Stimulated activated naive CD4-positive, alpha-beta T cell (primary cell): ENCODE data around the gene TMIGD3.

Experiments used
- DNase-seq, 6 experiments: peaks; one replicate each; lab custom pipeline; 2025; lab: John Stamatoyannopoulos, UW

The TMIGD3 gene

DNA sequence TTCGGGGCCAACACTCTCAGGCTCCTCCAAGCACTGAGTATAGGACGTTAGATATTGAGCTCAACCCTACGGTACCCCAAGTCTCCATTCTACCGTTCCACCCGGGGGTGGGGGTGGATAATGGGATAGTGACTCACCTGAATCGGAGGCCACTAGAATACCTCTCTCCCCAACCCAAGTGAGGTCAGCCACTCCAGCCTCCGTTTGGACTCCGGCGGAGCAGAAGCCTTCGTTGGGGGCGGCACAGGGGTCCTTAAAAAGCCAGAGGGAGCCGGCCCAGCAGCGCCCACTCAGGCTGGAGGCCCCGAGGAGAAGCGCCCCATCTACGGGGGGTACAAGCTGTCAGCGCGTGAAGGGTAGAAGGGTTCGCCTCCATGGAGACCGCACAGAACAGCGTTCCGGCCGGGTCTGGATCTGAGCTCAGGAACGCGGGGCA is 54.9 kb downstream of the TMIGD3 start:
- peak in 2 of 6 experiments; percentile 17 to 30 for DNase-seq

DNA sequence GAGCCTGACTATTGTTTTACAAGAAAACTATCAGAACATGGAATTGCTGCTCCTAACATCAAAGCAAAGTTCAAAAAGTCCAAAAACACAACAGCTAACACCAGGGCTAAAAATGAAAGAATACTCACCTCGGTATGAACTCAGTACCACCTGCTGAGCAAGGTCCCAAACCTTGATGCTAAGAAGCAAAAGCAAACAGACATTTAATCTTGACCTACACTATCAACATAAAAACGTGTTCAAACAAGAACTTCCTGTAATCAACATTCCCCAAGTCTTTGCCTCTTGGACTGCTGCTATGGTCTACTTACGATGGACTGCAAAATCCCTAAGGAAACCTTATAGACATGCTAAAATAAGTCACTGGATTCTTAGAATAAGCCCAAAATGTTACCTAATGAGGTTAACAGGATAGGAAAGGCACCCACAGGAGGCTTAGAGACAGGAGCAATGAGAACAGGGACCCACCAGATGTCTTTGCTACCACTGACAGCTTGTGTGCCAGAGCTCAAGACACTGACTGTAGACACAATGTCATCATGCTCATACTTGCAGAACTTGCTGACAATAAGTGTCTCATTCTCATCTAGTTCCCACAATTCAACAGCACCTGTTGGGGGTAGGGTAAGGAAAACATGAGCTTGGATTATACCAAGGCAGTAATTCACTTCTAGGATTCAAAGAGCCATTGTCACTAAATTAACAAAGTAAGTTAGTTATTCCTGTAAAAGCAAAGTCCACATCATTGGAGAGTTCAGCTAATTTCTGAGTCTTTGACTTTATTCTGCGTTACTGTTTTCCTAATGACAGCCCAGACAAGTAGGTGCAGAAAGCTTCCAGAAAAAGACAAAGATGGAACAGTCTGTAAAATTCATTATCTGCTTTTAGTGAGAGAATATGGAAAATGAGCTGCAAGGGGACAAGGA is 56.2 kb downstream of the TMIGD3 start:
- DNase-seq: no peak

DNA sequence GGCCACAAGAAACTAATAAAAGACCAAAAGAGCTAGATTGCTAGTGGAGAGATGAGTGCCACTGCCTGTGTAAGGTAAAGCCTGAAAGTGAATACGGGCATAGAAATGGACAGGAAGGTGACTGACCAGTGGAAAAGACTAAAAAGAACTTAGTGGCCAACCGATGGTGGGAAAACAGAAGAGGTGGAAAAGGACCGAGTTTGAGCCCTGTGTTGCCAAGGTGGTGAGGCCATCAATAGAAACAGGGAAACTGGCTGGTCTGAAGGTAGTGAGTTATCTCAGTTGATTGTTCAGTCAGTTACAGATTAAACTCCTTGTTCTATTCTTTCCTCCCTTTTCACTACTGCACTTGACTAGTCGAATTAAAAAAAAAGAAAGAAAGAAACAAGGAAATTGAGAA is 56.9 kb downstream of the TMIGD3 start:
- DNase-seq: no peak

DNA sequence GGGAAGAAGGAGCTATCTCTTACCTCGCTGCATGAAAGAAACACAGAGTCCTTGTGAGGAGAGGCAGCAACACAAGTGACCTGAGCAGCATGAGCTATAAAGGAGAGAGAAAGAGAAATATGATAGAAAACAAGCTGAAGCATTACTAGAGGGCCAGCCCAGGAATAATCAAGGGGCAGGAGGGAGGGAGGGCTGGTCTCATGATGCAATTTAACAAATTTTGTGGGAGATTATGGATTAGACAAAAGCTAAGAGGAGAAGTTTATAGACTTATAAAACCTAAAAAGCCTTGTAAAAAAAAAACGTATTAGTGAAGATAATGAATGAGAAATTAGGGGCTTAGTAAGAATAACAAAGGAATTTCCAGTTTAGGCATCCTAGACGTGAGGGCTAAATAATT is 59.4 kb downstream of the TMIGD3 start:
- no peak for DNase-seq

DNA sequence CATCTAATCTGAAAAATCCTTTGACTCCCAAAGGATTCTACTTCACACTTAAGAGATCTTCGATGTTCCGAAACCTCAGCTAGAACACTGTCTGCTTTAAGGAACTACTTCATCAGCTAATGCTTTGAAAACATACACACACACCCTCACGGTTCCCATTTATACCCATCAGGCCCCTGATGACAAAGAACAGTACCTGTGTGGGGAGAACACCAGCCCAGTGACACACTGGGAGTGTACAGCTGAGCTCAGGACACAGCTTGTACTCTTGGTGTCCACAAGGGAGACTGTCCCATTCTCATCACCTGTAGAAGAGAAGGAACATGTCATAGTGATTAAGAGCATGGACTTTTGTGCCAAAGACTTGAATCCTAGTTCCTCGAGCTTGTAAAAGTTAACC is 61.0 kb downstream of the TMIGD3 start:
- no peak for DNase-seq

DNA sequence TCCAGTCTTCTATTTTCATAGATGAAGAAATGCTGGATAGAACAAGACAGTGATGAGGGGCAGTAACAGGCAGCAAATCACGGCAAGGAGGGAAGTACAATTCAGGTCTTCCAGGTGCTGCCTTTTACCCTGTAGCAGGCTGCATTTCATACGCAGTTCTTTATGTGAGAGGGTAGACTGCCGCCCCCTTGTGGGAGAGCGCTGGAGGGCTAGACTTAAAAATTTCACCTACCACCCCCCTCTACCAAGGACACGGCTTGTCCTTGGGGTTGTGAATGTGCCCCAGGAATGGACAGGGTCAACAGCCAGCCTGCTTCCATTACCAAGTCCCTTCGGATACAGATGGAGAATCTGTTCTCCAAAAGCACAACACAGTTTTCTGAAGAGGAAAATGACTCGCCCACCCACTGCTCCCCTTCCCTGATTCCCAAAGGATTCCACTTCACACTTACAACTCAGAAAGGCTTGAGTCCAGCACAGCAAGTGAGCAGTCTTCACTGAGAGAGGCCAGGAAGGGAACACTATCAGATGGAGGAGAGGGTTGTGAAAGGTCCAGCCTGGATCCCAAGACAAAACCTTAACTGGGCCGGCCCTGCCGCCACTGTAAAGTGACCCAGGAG is 61.8 kb downstream of the TMIGD3 start:
- peak; percentile 45 to 71 (median 58) for DNase-seq

DNA sequence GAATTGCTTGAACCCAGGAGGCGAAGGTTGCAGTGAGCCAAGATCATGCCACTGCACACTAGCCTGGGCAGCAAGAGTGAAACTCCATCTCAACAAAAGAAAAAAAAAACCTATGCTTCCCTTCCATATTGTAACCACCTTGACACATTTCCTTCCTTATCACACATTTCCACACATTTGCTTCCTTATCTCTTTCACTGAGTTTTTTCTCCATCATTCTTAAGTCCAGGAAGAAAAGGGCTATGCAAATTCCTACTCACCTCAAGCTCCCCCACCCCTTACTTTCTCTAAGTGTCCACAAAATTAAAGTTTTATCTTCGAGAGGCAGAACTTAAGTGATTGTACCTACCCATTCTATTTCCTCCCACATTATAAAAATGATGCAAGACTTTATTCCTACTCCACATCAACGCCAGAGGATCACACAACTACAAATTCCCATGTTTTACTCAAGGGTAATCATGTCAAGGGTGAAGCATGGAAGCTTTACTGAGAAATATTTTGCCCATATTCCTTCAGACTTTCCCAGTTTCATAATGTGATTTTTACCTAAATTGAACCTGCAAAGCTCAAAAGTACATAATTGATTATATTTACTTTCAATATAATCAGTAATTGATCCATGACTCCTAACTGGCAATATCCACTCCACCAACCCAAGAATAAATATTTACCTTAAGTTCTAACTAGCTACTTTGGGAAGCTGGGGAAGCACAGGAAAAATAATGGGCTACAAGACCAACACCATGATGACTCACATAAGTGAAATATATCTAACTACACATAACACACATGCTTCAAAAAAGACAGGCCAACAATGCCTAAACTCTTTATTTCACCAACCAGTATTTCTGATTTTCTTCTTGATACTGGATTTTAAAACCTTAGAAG is 63.7 kb downstream of the TMIGD3 start:
- no peak for DNase-seq

DNA sequence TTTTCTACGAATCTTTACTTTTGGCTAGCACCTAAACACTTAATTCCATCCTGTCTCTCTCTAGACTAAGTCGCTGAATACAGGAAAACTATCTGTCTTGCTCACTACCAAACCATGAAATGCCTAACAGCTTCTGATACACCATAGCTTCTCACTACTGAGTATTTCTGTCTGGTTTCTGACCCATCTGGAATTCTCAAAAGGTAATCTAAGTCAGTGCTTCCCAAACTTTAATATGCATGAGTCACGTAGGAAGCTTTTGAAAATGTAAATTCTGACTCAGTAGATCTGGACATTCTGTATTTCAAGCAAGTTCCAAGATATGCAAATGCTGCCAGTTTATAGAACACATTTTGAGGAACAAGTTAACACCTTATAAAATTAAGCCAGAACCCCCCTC is 66.7 kb downstream of the TMIGD3 start:
- no peak for DNase-seq
